AG04449 (cell line): ENCODE measurements around the gene AFAP1L2.

Source experiments
- CTCF ChIA-PET: fragments of 350-600 bp; formaldehyde crosslinking; extraction: SDS; loops from one replicate; lab custom pipeline; 2021; ENCODE audit warnings: antibody characterized with exemption; lab: Yijun Ruan, JAX
- POLR2A ChIA-PET: fragments of 400-600, 350-600 bp; formaldehyde crosslinking; extraction: SDS; loops from one replicate; lab custom pipeline; 2020; ENCODE audit warnings: antibody characterized with exemption, inconsistent platforms; lab: Yijun Ruan, JAX
- DNase-seq: peaks from one replicate; pipeline ENCODE4 v3.0.0-alpha.2; 2010; ENCODE audit warnings: low read depth, low spot score
- H3K4me3 ChIP-seq: 2 replicates; pipeline ENCODE4 v1.5.1; 2011; ENCODE audit warnings: low read depth, mild to moderate bottlenecking, control low read depth, low read length
- CTCF ChIP-seq: IDR thresholded peaks from one replicate; pipeline ENCODE4 v1.5.1; 2011; ENCODE audit warnings: mild to moderate bottlenecking, moderate library complexity, low read length, control low read depth, inconsistent platforms; ENCODE audit not compliant: insufficient read depth; ENCODE audit errors: missing control alignments

AFAP1L2 gene

GRCh38 chr10:114363745-114364454 lies 40.4 kb downstream of the AFAP1L2 start:
- TF ChIP-seq CTCF: no peak
- no peak overlapping the region for H3K4me3 ChIP-seq
- CTCF ChIA-PET: no interaction called here
- DNase-seq: no peak
- POLR2A ChIA-PET: no interaction called here

GRCh38 chr10:114362826-114363355 lies 41.4 kb downstream of the AFAP1L2 start:
- no peak overlapping the region for H3K4me3 ChIP-seq
- no peak for DNase-seq
- ChIA-PET POLR2A (no interaction called here), CTCF (no interaction called here)
- TF ChIP-seq CTCF: no peak

GRCh38 chr10:114359953-114360345 lies 44.4 kb downstream of the AFAP1L2 start:
- CTCF ChIA-PET: no interaction called here
- no peak overlapping the region for H3K4me3 ChIP-seq
- DNase-seq: no peak
- no peak for TF ChIP-seq CTCF
- POLR2A ChIA-PET: no interaction called here

- no peak overlapping the region for H3K4me3 ChIP-seq
- ChIA-PET POLR2A (no interaction called here), CTCF (no interaction called here)
- DNase-seq: no peak
- TF ChIP-seq CTCF: no peak
Measured at GRCh38 chr10:114359041-114359952, 45.0 kb downstream of the AFAP1L2 start.

- ChIA-PET CTCF (no interaction called here), POLR2A (no interaction called here)
- TF ChIP-seq CTCF: no peak
- no peak overlapping the region for H3K4me3 ChIP-seq
- no peak for DNase-seq
Measured at GRCh38 chr10:114357515-114357996, 46.7 kb downstream of the AFAP1L2 start.
